ENCODE data around the gene KIF12. TPM values are rescaled to one million over a fixed set of nuclear protein-coding genes. Genes with fewer than 3 reads are reported as not detected.

The KIF12 gene
- total and polyA plus RNA-seq, 2 of the 13 experiments (the other 11 are each of a cell fraction or from before 2014, with no cell fraction given), result 1.8 to 12.5 TPM

DNA sequence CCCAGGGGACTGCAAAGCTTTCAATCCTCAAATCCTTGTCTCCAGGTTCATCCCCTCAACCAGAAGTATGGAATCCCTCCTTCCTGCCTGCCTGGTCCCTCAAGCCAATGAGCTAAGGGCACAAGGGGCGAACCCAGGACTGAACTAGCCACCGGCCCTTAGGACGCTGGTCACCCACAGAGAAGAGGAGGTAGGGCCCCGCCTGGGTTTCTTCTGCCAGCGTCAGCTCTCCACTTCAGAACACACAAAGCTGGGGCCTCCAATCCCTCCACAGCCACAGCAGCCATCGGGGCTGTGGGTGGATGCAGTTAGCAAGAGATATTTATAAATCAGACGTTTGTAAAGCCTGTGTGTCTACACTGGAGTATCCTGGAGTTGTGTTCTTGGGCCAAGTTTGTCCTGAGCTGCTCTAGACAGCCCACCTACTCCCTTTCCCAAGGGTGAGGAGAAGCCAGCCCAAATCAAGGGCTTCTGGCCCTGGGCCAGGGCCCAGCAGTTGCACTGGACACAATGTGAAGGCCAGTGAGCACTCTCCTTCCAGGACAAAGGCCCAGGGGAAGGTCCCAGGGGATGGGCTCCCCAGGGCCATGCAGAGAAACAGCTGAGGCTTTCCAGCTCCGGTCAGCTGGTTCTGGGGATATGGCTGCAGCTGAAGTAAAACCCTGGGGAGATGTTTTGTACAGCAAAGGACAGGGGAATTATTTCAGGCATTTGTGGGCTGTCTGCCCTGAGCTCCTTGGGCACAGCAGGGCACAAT, 39.9 kb downstream of the KIF12 start (continued):
- TF ChIP-seq, protein P1, sequence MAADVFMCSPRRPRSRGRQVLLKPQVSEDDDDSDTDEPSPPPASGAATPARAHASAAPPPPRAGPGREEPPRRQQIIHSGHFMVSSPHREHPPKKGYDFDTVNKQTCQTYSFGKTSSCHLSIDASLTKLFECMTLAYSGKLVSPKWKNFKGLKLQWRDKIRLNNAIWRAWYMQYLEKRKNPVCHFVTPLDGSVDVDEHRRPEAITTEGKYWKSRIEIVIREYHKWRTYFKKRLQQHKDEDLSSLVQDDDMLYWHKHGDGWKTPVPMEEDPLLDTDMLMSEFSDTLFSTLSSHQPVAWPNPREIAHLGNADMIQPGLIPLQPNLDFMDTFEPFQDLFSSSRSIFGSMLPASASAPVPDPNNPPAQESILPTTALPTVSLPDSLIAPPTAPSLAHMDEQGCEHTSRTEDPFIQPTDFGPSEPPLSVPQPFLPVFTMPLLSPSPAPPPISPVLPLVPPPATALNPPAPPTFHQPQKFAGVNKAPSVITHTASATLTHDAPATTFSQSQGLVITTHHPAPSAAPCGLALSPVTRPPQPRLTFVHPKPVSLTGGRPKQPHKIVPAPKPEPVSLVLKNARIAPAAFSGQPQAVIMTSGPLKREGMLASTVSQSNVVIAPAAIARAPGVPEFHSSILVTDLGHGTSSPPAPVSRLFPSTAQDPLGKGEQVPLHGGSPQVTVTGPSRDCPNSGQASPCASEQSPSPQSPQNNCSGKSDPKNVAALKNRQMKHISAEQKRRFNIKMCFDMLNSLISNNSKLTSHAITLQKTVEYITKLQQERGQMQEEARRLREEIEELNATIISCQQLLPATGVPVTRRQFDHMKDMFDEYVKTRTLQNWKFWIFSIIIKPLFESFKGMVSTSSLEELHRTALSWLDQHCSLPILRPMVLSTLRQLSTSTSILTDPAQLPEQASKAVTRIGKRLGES (CRISPR knock-in tag; IDR thresholded peaks at IDR 0.05; ENCODE audit: borderline replicate concordance), result no peak
- TF ChIP-seq, protein P2, sequence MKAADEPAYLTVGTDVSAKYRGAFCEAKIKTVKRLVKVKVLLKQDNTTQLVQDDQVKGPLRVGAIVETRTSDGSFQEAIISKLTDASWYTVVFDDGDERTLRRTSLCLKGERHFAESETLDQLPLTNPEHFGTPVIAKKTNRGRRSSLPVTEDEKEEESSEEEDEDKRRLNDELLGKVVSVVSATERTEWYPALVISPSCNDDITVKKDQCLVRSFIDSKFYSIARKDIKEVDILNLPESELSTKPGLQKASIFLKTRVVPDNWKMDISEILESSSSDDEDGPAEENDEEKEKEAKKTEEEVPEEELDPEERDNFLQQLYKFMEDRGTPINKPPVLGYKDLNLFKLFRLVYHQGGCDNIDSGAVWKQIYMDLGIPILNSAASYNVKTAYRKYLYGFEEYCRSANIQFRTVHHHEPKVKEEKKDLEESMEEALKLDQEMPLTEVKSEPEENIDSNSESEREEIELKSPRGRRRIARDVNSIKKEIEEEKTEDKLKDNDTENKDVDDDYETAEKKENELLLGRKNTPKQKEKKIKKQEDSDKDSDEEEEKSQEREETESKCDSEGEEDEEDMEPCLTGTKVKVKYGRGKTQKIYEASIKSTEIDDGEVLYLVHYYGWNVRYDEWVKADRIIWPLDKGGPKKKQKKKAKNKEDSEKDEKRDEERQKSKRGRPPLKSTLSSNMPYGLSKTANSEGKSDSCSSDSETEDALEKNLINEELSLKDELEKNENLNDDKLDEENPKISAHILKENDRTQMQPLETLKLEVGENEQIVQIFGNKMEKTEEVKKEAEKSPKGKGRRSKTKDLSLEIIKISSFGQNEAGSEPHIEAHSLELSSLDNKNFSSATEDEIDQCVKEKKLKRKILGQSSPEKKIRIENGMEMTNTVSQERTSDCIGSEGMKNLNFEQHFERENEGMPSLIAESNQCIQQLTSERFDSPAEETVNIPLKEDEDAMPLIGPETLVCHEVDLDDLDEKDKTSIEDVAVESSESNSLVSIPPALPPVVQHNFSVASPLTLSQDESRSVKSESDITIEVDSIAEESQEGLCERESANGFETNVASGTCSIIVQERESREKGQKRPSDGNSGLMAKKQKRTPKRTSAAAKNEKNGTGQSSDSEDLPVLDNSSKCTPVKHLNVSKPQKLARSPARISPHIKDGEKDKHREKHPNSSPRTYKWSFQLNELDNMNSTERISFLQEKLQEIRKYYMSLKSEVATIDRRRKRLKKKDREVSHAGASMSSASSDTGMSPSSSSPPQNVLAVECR (CRISPR knock-in tag; IDR thresholded peaks at IDR 0.05; ENCODE audit: borderline replicate concordance), result no peak; the same call in 1 of the 2 replicates
- no peak for TF ChIP-seq KAT7 (CRISPR knock-in tag; IDR thresholded peaks at IDR 0.05; ENCODE audit: borderline replicate concordance)
- no peak; the same call in 1 of the 2 replicates for TF ChIP-seq POLR2AphosphoS2 (IDR thresholded peaks at IDR 0.05; ENCODE audit: low read depth, low read length)
- TF ChIP-seq ZNF329 (CRISPR knock-in tag; IDR thresholded peaks at IDR 0.05; ENCODE audit: low read depth), result no peak
- TF ChIP-seq MED1 (CRISPR knock-in tag; IDR thresholded peaks at IDR 0.05), result 0 out of 2 replicates have a peak, but pooled peaks have one; percentile 6
- no peak for TF ChIP-seq HNRNPUL1 (IDR thresholded peaks at IDR 0.05; ENCODE audit: low read depth, low read length)
- TF ChIP-seq, protein P3, sequence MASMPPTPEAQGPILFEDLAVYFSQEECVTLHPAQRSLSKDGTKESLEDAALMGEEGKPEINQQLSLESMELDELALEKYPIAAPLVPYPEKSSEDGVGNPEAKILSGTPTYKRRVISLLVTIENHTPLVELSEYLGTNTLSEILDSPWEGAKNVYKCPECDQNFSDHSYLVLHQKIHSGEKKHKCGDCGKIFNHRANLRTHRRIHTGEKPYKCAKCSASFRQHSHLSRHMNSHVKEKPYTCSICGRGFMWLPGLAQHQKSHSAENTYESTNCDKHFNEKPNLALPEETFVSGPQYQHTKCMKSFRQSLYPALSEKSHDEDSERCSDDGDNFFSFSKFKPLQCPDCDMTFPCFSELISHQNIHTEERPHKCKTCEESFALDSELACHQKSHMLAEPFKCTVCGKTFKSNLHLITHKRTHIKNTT (CRISPR knock-in tag; IDR thresholded peaks at IDR 0.05), result no peak
- peak; percentile 81 for TF ChIP-seq POLR2G (IDR thresholded peaks at IDR 0.05; ENCODE audit: low read depth, low read length)
- no peak for TF ChIP-seq JUN (CRISPR knock-in tag; IDR thresholded peaks at IDR 0.05)
- TF ChIP-seq ZNF839 (CRISPR knock-in tag; IDR thresholded peaks at IDR 0.05; ENCODE audit: borderline replicate concordance), result no peak
- TF ChIP-seq ZNF121 (CRISPR knock-in tag; IDR thresholded peaks at IDR 0.05), result no peak
- no peak for TF ChIP-seq ZSCAN30 (CRISPR knock-in tag; IDR thresholded peaks at IDR 0.05)
- TF ChIP-seq, protein P4, sequence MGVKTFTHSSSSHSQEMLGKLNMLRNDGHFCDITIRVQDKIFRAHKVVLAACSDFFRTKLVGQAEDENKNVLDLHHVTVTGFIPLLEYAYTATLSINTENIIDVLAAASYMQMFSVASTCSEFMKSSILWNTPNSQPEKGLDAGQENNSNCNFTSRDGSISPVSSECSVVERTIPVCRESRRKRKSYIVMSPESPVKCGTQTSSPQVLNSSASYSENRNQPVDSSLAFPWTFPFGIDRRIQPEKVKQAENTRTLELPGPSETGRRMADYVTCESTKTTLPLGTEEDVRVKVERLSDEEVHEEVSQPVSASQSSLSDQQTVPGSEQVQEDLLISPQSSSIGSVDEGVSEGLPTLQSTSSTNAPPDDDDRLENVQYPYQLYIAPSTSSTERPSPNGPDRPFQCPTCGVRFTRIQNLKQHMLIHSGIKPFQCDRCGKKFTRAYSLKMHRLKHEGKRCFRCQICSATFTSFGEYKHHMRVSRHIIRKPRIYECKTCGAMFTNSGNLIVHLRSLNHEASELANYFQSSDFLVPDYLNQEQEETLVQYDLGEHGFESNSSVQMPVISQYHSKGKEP (CRISPR knock-in tag; IDR thresholded peaks at IDR 0.05), result no peak
- no peak for TF ChIP-seq SRSF4 (IDR thresholded peaks at IDR 0.05; ENCODE audit: low read depth, low read length, poor library complexity, severe bottlenecking)
- no peak for TF ChIP-seq ZNF12 (CRISPR knock-in tag; IDR thresholded peaks at IDR 0.05)
